T47D (cell line): ENCODE data around the gene ZNF614.
"Not testable (repeated sequence)": the region's sequence is repeated elsewhere in the genome, so short reads cannot be mapped to it uniquely, and the experiment has no call there.

ENCODE experiments used
- DNase-seq, 2 experiments: peaks; one replicate each; pipeline versions ENCODE4 v3.0.0 to v3.0.0-alpha.2; 2011 to 2012; ENCODE audit warnings: low read depth in 1 of 2, low spot score in 1 of 2
- JUND ChIP-seq: IDR thresholded peaks from 2 replicates; pipeline ENCODE4 v1.6.1; 2012; ENCODE audit warnings: low read depth
- in situ Hi-C: cut with HindIII; loops from 2 replicates; pipeline ENCODE4 v1.10.0; 2016; ENCODE audit warnings: low sequenced_read_pairs, low pct_unique_long_range_greater_than_20kb

Gene ZNF614

DNA sequence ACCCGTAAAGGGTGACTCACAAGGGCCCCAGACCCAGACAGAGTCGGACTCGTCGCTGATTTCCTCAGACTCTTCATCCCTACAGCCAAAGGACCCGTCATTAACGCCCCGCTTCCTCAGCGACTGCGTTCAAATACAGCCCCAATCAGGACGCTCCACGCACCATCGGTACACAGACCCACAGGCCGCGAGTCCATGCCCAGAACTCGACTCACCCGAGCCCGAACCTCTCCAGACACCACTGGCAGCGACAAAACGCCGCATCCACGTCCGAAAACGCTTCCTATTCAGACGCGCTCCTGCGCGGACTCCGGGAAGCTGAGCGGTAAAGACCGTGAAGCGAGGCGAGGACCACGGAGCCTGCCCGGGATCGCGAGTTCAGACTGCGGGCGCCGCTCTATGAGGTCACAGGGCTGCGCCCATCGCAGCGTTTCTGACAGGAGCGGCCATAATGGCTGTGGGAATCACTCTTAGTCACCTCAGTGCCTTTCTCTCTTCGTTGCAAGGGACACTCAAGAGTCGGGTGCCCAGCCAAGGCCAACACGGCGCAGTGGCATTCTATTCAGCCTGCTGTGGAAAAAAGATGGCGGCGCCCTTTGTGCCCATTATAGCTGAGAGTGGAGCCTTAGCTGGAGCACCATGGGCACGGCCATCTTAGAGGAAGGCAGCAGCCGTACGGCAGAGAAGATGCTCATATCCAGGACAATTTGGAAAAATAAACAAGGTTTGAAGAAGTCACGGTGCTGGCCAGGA lies at the start of gene ZNF614:
TSS of gene ZNF614 (minus strand) at position 353 of the 753 bp plus-strand sequence. CDS start 2,634 bp downstream, outside the sequence.
- TF ChIP-seq JUND: no peak
- in situ Hi-C loops: no loop called here
- peak; percentile 49 to 87 for DNase-seq

- in situ Hi-C loops: no loop called here
- TF ChIP-seq JUND: no peak
- DNase-seq: no peak
These were observed 42.3 kb upstream of the ZNF614 start for GRCh38 chr19:52070496-52070895.

GRCh38 chr19:52069653-52070052 lies 41.5 kb upstream of the ZNF614 start:
- in situ Hi-C loops: no loop called here
- DNase-seq: no peak
- TF ChIP-seq JUND: no peak

- DNase-seq: no peak
- no peak for TF ChIP-seq JUND
- in situ Hi-C loops: no loop called here
These were observed 38.2 kb upstream of the ZNF614 start for GRCh38 chr19:52066258-52066863.

- in situ Hi-C loops: no loop called here
- no peak for TF ChIP-seq JUND
- DNase-seq: no peak
These were observed 37.2 kb upstream of the ZNF614 start for GRCh38 chr19:52065399-52065798.

DNA sequence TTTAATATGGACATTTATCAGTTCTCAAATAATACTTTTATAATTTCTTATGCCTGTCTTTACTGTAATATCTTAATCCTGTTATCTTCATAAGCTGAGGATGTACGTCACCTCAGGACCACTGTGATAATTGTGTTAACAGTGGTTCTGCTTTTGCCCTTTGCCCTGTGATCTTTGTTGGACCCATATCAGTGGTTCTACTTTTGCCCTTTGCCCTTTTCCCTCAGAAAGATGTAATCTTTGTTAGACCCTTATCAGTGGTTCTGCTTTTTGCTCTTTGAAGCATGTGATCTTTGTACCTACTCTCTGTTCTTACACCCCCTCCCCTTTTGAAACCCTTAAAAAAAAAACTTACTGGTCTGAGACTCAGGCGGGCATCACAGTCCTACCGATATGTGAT lies 28.3 kb upstream of the ZNF614 start:
- DNase-seq, in situ Hi-C loops: not testable (repeated sequence)

DNA sequence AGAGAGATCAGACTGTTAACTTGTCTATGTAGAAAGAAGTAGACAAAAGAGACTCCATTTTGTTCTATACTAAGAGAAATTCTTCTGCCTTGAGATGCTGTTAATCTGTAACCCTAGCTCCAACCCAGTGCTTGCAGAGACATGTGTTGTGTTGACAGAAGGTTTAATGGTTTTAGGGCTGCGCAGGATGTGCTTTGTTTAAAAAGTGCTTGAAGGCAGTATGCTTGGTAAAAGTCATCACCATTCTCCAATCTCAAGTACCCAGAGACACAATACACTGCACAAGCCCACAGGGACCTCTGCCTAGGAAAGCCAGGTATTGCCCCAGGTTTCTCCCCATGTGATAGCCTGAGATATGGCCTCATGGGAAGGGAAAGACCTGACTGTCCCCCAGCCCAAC lies 23.6 kb upstream of the ZNF614 start:
- in situ Hi-C loops, DNase-seq: not testable (repeated sequence)

GRCh38 chr19:52048555-52049501 lies 20.6 kb upstream of the ZNF614 start, which contains the start of gene ZNF432:
Gene ZNF432 (minus strand): TSS chr19:52048838. CDS start chr19:52046868, 1,970 bp downstream.
- in situ Hi-C loops: no loop called here
- DNase-seq: peak; percentile 57 to 93
- TF ChIP-seq JUND: no peak

GRCh38 chr19:52039169-52039568 lies 11.0 kb upstream of the ZNF614 start:
- in situ Hi-C loops: no loop called here
- DNase-seq: no peak
- TF ChIP-seq JUND: no peak

- no peak for TF ChIP-seq JUND
- in situ Hi-C loops: no loop called here
- no peak for DNase-seq
These were observed 6.0 kb upstream of the ZNF614 start for GRCh38 chr19:52034051-52034728.

DNA sequence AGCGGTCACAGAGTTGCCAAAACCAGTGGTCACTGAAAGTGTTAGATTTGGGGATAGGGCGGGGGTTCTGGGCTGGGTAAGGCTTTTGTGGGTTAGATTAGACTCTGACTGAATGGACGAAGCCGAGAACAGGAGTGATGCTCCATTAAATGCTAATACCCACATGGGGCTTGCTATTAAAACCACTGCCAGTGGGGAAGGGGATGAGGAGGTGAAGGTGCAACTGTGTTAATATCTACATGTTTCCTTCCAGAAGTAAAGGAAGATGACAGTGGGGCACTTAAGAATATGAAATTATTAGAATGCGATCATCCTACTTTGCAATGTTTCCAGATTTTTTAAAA lies 573 bp upstream of the ZNF614 start:
- in situ Hi-C loops: no loop called here
- TF ChIP-seq JUND: no peak
- no peak for DNase-seq

DNA sequence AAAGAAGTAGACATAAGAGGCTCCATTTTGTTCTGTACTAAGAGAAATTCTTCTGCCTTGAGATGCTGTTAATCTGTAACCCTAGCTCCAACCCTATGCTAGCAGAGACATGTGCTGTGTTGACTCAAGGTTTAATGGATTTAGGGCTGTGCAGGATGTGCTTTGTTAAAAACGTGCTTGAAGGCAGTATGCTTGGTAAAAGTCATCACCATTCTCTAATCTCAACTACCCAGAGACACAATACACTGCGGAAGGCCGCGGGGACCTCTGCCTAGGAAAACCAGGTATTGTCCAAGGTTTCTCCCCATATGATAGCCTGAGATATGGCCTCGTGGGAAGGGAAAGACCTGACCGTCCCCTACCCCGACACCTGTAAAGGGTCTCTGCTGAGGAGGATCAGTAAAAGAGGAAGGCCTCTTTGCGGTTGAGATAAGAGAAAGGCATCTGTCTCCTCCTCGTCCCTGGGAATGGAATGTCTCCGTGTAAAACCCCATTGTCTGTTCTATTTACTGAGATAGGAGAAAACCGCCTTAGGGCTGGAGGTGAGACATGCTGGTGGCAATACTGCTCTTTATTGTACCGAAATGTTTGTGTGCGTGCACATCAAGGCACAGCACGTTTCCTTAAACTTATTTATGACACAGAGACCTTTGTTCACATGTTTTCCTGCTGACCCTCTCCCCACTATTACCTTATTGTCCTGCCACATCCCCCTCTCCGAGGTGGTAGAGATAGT lies 1.8 kb downstream of the ZNF614 start:
- DNase-seq, in situ Hi-C loops: not testable (repeated sequence)

GRCh38 chr19:52024478-52024877 lies 3.7 kb downstream of the ZNF614 start:
- DNase-seq, in situ Hi-C loops: not testable (repeated sequence)
